Smooth muscle cell (in vitro differentiated cells): ENCODE data around the gene COG5. TPM values are rescaled to one million over a fixed set of nuclear protein-coding genes. Genes with fewer than 3 reads are reported as not detected.
A peak's percentile ranks its signal among the peaks of the same experiment; 100 is the strongest.

ENCODE experiments used
- DNase-seq: peaks from one replicate; lab custom pipeline; 2025; ENCODE audit not compliant: unreplicated experiment; lab: John Stamatoyannopoulos, UW
- H2AFZ ChIP-seq: fragments of 200-600 bp; sonication (generic); 2 replicates; pipeline ENCODE4 v1.6.0; 2016; ENCODE audit warnings: antibody characterized with exemption, low read depth, mild to moderate bottlenecking
- H3F3A ChIP-seq: fragments of 200-600 bp; sonication (generic); 2 replicates; pipeline ENCODE4 v1.6.0; 2017; ENCODE audit warnings: antibody characterized with exemption, low read depth
- H3K27ac ChIP-seq: fragments of 200-600 bp; sonication (generic); 2 replicates; pipeline ENCODE4 v1.5.1; 2016; ENCODE audit warnings: low read depth, mild to moderate bottlenecking
- H3K27me3 ChIP-seq: fragments of 200-600 bp; sonication (generic); 2 replicates; pipeline ENCODE4 v1.6.1; 2016; ENCODE audit warnings: low read depth, mild to moderate bottlenecking
- H3K36me3 ChIP-seq: fragments of 200-600 bp; sonication (generic); 2 replicates; pipeline ENCODE4 v1.5.1; 2016; ENCODE audit warnings: low read depth
- H3K4me1 ChIP-seq: fragments of 200-600 bp; sonication (generic); 2 replicates; pipeline ENCODE4 v1.5.1; 2016; ENCODE audit warnings: low read depth
- H3K4me2 ChIP-seq: fragments of 200-600 bp; sonication (generic); 2 replicates; pipeline ENCODE4 v1.6.0; 2016; ENCODE audit warnings: mild to moderate bottlenecking
- H3K4me3 ChIP-seq: fragments of 200-600 bp; sonication (generic); 2 replicates; pipeline ENCODE4 v1.5.1; 2016; ENCODE audit warnings: mild to moderate bottlenecking
- H3K79me2 ChIP-seq: fragments of 200-600 bp; sonication (generic); 2 replicates; pipeline ENCODE4 v1.6.0; 2016; ENCODE audit warnings: low read depth, mild to moderate bottlenecking
- H3K9ac ChIP-seq: fragments of 200-600 bp; sonication (generic); 2 replicates; pipeline ENCODE4 v1.6.0; 2016; ENCODE audit warnings: low read depth
- H3K9me3 ChIP-seq: fragments of 200-600 bp; sonication (generic); replicated peaks from 2 replicates; pipeline ENCODE4 v1.5.1; 2016; ENCODE audit warnings: low read depth
- H4K20me1 ChIP-seq: fragments of 200-600 bp; sonication (generic); 2 replicates; pipeline ENCODE4 v1.6.0; 2016; ENCODE audit warnings: low read depth
- WGBS: methylation state at CpG from one replicate; pipeline ENCODE4 v1.1.7; 2016; ENCODE audit warnings: low lambda C conversion rate; 5-methylcytosine and 5-hydroxymethylcytosine counted together
- polyA plus RNA-seq: library from polyadenylated mRNA; unstranded; fragments of >200 nt; fragmentation: Nextera tagmentation; extraction: Ambion mirVana; gene quantifications from 2 replicates; pipeline ENCODE4 v1.2.1, GENCODE V29; 2016
- total RNA-seq: library from RNA; depleted of rRNA; stranded (reverse); fragments of >200 nt; gene quantifications from 2 replicates; pipeline ENCODE4 v1.2.3, GENCODE V29; 2014
- TF ChIP-seq, protein P1 (sequence below): fragments of 200-600 bp; sonication (generic); IDR thresholded peaks from 2 replicates; pipeline ENCODE4 v1.5.1; 2017; ENCODE audit warnings: borderline replicate concordance, mild to moderate bottlenecking, antibody characterized with exemption; ENCODE audit not compliant: insufficient read depth, poor library complexity, severe bottlenecking

Gene COG5
- total and polyA plus RNA-seq, 2 experiments from 2014 or later: 24.3 to 44.3 TPM

GRCh38 chr7:107414198-107414597, 149.5 kb downstream of the COG5 start:
- Histone ChIP-seq H3K4me1 (no peaks in the 10 kb centered on the region), H2AFZ (no peak overlapping the region), H3K79me2 (no peaks in the 10 kb centered on the region), H3K27ac (no peak overlapping the region), H3K9ac (no peak overlapping the region), H3K9me3 (no peaks in the 10 kb centered on the region), H3K4me3 (no peak overlapping the region), H4K20me1 (peaks cover 4% of the 10 kb centered on the region), H3K36me3 (no peaks in the 10 kb centered on the region), H3K27me3 (no peaks in the 10 kb centered on the region), H3K4me2 (no peak overlapping the region), H3F3A (no peaks in the 10 kb centered on the region)
- DNase-seq: no peak
- TF ChIP-seq, protein P1, sequence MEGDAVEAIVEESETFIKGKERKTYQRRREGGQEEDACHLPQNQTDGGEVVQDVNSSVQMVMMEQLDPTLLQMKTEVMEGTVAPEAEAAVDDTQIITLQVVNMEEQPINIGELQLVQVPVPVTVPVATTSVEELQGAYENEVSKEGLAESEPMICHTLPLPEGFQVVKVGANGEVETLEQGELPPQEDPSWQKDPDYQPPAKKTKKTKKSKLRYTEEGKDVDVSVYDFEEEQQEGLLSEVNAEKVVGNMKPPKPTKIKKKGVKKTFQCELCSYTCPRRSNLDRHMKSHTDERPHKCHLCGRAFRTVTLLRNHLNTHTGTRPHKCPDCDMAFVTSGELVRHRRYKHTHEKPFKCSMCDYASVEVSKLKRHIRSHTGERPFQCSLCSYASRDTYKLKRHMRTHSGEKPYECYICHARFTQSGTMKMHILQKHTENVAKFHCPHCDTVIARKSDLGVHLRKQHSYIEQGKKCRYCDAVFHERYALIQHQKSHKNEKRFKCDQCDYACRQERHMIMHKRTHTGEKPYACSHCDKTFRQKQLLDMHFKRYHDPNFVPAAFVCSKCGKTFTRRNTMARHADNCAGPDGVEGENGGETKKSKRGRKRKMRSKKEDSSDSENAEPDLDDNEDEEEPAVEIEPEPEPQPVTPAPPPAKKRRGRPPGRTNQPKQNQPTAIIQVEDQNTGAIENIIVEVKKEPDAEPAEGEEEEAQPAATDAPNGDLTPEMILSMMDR: no peak
- WGBS: 93% methylated on average over 1 of the region's 1 CpG

- Histone ChIP-seq H2AFZ (no peak overlapping the region), H3K79me2 (no peaks in the 10 kb centered on the region), H3K4me2 (no peak overlapping the region), H3K4me1 (peaks cover 6% of the 10 kb centered on the region), H3K4me3 (no peak overlapping the region), H3K9ac (no peak overlapping the region), H4K20me1 (no peaks in the 10 kb centered on the region), H3K9me3 (no peaks in the 10 kb centered on the region), H3F3A (no peaks in the 10 kb centered on the region), H3K27ac (no peak overlapping the region), H3K27me3 (no peaks in the 10 kb centered on the region), H3K36me3 (no peaks in the 10 kb centered on the region)
- no peak for DNase-seq
- TF ChIP-seq, protein P1: no peak
Observed at GRCh38 chr7:107408349-107408748, 155.4 kb downstream of the COG5 start.

GRCh38 chr7:107405559-107405958, 158.2 kb downstream of the COG5 start:
- no peak for DNase-seq
- Histone ChIP-seq H2AFZ (no peak overlapping the region), H3K9ac (no peak overlapping the region), H3K27ac (peak overlapping the region; percentile 46), H3K4me1 (peaks cover 6% of the 10 kb centered on the region), H3K4me2 (no peak overlapping the region), H3K36me3 (no peaks in the 10 kb centered on the region), H3K9me3 (no peaks in the 10 kb centered on the region), H3K27me3 (no peaks in the 10 kb centered on the region), H3K4me3 (no peak overlapping the region), H3F3A (no peaks in the 10 kb centered on the region), H3K79me2 (no peaks in the 10 kb centered on the region), H4K20me1 (no peaks in the 10 kb centered on the region)
- TF ChIP-seq, protein P1: no peak

- H3K27ac ChIP-seq: peak overlapping the region; percentile 46
Observed at GRCh38 chr7:107404740-107405537, 158.8 kb downstream of the COG5 start.

More at GRCh38 chr7:107404740-107405537, 158.8 kb downstream of the COG5 start:
- no peak for DNase-seq
- Histone ChIP-seq H3K4me1 (peaks cover 6% of the 10 kb centered on the region), H3K4me3 (no peak overlapping the region), H3F3A (no peaks in the 10 kb centered on the region), H3K27me3 (no peaks in the 10 kb centered on the region), H3K79me2 (no peaks in the 10 kb centered on the region), H2AFZ (no peak overlapping the region), H3K36me3 (no peaks in the 10 kb centered on the region), H3K4me2 (no peak overlapping the region), H4K20me1 (no peaks in the 10 kb centered on the region), H3K9ac (no peak overlapping the region), H3K9me3 (no peaks in the 10 kb centered on the region)
- 30% methylated on average over 4 of the region's 4 CpGs for WGBS
- TF ChIP-seq, protein P1: no peak
